ENCODE results near the gene HAGHL. TPM values are rescaled to one million over a fixed set of nuclear protein-coding genes. Genes with fewer than 3 reads are reported as not detected.

Gene HAGHL
- total RNA-seq, 1 experiment from 2014 or later: 74.8 TPM

DNA sequence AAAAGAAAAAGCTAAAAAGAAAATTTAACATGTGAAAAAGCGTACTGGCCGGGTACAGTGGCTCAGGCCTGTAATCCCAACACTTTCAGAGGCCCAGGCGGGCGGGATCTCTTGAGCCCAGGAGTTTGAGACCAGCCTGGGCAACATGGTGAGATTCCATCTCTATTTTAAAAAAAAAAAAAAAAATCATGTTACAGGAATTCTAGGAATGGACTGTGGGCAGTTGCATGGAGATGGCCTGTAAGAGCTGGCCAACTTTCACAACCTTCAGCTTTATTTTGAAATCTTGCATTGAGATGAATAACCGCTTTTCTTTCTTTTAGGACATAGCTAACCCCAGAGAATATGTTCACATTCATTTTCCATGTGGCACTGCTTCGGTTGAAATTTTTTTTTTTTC is 22.1 kb downstream of the HAGHL start:
- H4K20me1 ChIP-seq (ENCODE audit: insufficient read depth): no peaks in the 10 kb centered on the region
- H3K9me2 ChIP-seq (ENCODE audit: insufficient read depth): no peaks in the 10 kb centered on the region
- ChIA-PET CTCF (interaction anchor here (1.0 to 1.6 kb wide), 4 partner anchors 11 to 37 kb away, joined by 3 to 8 read pairs (median 4); partner anchors contain the start of gene MSLN), POLR2A (interaction anchor here (0.7 kb wide), 1 partner anchor 37 kb away, joined by 3 read pairs; no protein-coding TSS in a partner anchor), RAD21 (ENCODE audit: low non-redundant PET in 1 of 2, low total read pairs in 2 of 2, uncharacterized antibody in 2 of 2, unreplicated experiment in 2 of 2) (no interaction called here)
- ATAC-seq: no peak
- H3K79me2 ChIP-seq (ENCODE audit: insufficient read depth, low read length): no peaks in the 10 kb centered on the region
- H3K4me1 ChIP-seq (ENCODE audit: control insufficient read depth in 1 of 2, insufficient read depth in 2 of 2, low read length in 2 of 2): peaks cover 0 to 11% of the 10 kb centered on the region in 2 experiments; a peak in 2 of 4 replicates
- no peak for DNase-seq (ENCODE audit: low read depth, low spot score)
- intact Hi-C loops (cut with micrococcal nuclease): no loop called here
- no peak overlapping the region for H3K27ac ChIP-seq (ENCODE audit: low read depth, low read length)
- H3K9me3 ChIP-seq (ENCODE audit: control insufficient read depth in 1 of 2, insufficient read depth in 1 of 2, low read depth in 1 of 2, low read length in 2 of 2): no peaks in the 10 kb centered on the region
- H3K36me3 ChIP-seq (ENCODE audit: control insufficient read depth in 1 of 2, insufficient read depth in 2 of 2, low read length in 2 of 2): no peaks in the 10 kb centered on the region
- no peak overlapping the region for H3K4me3 ChIP-seq (replicated peaks in 1 of 2; ENCODE audit: low read depth in 1 of 2, low read length in 2 of 2)
- no peaks in the 10 kb centered on the region for H3K27me3 ChIP-seq (ENCODE audit: insufficient read depth, low read length)
- no peak overlapping the region for H3K9ac ChIP-seq (ENCODE audit: low read length)
- H3K4me2 ChIP-seq (ENCODE audit: low read length): no peak overlapping the region
- no peak overlapping the region for H2AFZ ChIP-seq (ENCODE audit: low read depth, low read length, poor library complexity, severe bottlenecking)
- no TSS peak for BruUV-seq (replicated peaks)
- TF ChIP-seq EGR1 (IDR thresholded peaks at IDR 0.05; ENCODE audit: low read depth) (no peak), SIN3A (IDR thresholded peaks at IDR 0.05; ENCODE audit: low read depth) (no peak), POLR2AphosphoS5 (IDR thresholded peaks at IDR 0.05; ENCODE audit: low read depth, low read length) (no peak), ELF1 (IDR thresholded peaks at IDR 0.05; ENCODE audit: borderline replicate concordance, low read depth) (no peak), POLR2A (IDR thresholded peaks at IDR 0.05; ENCODE audit: borderline replicate concordance, extremely low read depth, insufficient read depth, insufficient read length) (no peak)

DNA sequence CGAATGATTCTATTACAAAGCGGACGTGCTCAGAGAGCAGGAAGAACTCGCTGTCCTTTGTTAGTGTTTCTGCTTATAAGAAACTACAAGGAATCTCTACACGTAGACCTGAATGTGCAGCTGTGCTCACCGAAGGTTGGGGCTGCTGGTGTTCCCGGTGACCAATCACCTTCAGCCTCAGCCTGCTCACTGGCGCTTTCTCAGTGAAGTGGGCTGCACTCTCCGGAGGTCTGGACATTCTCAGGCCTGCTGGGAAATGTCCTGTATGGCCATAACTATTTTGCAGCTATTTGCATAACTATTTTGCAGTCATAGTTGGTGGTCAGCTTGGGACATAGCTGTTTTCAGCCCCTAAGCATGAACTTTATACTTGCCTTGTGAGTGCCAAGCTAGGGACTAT is 23.6 kb downstream of the HAGHL start:
- ATAC-seq: no peak
- intact Hi-C loops (cut with micrococcal nuclease): no loop called here
- no peak overlapping the region for H2AFZ ChIP-seq (ENCODE audit: low read depth, low read length, poor library complexity, severe bottlenecking)
- H3K4me3 ChIP-seq (replicated peaks in 1 of 2; ENCODE audit: low read depth in 1 of 2, low read length in 2 of 2): no peak overlapping the region
- RAD21 ChIA-PET (ENCODE audit: low non-redundant PET in 1 of 2, low total read pairs in 2 of 2, uncharacterized antibody in 2 of 2, unreplicated experiment in 2 of 2): no interaction called here
- H3K9me3 ChIP-seq (ENCODE audit: control insufficient read depth in 1 of 2, insufficient read depth in 1 of 2, low read depth in 1 of 2, low read length in 2 of 2): no peaks in the 10 kb centered on the region
- H3K27ac ChIP-seq (ENCODE audit: low read depth, low read length): no peak overlapping the region
- no peak for DNase-seq (ENCODE audit: low read depth, low spot score)
- no peaks in the 10 kb centered on the region for H3K27me3 ChIP-seq (ENCODE audit: insufficient read depth, low read length)
- BruUV-seq (replicated peaks): no TSS peak
- no peaks in the 10 kb centered on the region for H4K20me1 ChIP-seq (ENCODE audit: insufficient read depth)
- no peaks in the 10 kb centered on the region for H3K79me2 ChIP-seq (ENCODE audit: insufficient read depth, low read length)
- peaks cover 5 to 20% of the 10 kb centered on the region in 2 experiments for H3K4me1 ChIP-seq (ENCODE audit: control insufficient read depth in 1 of 2, insufficient read depth in 2 of 2, low read length in 2 of 2)
- no peak overlapping the region for H3K4me2 ChIP-seq (ENCODE audit: low read length)
- no peak overlapping the region for H3K9ac ChIP-seq (ENCODE audit: low read length)
- H3K36me3 ChIP-seq (ENCODE audit: control insufficient read depth in 1 of 2, insufficient read depth in 2 of 2, low read length in 2 of 2): no peaks in the 10 kb centered on the region
- POLR2A ChIA-PET: interaction anchor here (1.1 kb wide), 1 partner anchor 10 kb away, joined by 6 read pairs; the partner anchor contains the start of gene MSLN
- CTCF ChIA-PET: interaction anchor here (1.3 to 1.5 kb wide), 2 partner anchors 10 to 30 kb away, joined by 7 to 8 read pairs; partner anchors contain the start of gene CIAO3
- no peaks in the 10 kb centered on the region for H3K9me2 ChIP-seq (ENCODE audit: insufficient read depth)
- TF ChIP-seq EZH2phosphoT487 (IDR thresholded peaks at IDR 0.05; ENCODE audit: borderline replicate concordance) (no peak), ZNF274 (IDR thresholded peaks at IDR 0.05; ENCODE audit: low read depth, low read length) (no peak), YY1 (IDR thresholded peaks at IDR 0.05; ENCODE audit: extremely low read depth, insufficient replicate concordance, low read depth, low read length) (no peak)
- TF ChIP-seq, protein P1, sequence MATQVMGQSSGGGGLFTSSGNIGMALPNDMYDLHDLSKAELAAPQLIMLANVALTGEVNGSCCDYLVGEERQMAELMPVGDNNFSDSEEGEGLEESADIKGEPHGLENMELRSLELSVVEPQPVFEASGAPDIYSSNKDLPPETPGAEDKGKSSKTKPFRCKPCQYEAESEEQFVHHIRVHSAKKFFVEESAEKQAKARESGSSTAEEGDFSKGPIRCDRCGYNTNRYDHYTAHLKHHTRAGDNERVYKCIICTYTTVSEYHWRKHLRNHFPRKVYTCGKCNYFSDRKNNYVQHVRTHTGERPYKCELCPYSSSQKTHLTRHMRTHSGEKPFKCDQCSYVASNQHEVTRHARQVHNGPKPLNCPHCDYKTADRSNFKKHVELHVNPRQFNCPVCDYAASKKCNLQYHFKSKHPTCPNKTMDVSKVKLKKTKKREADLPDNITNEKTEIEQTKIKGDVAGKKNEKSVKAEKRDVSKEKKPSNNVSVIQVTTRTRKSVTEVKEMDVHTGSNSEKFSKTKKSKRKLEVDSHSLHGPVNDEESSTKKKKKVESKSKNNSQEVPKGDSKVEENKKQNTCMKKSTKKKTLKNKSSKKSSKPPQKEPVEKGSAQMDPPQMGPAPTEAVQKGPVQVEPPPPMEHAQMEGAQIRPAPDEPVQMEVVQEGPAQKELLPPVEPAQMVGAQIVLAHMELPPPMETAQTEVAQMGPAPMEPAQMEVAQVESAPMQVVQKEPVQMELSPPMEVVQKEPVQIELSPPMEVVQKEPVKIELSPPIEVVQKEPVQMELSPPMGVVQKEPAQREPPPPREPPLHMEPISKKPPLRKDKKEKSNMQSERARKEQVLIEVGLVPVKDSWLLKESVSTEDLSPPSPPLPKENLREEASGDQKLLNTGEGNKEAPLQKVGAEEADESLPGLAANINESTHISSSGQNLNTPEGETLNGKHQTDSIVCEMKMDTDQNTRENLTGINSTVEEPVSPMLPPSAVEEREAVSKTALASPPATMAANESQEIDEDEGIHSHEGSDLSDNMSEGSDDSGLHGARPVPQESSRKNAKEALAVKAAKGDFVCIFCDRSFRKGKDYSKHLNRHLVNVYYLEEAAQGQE (IDR thresholded peaks at IDR 0.05; ENCODE audit: low read depth): no peak
